Sigmoid colon (tissue), 4 donors: Measurements from ENCODE around the gene RPS2.

Experiments used
- EP300 ChIP-seq, 4 donors: sonication (generic); formaldehyde crosslinking; IDR thresholded peaks; one replicate each; pipeline ENCODE4 v1.6.1; 2017; ENCODE audit warnings: antibody characterized with exemption in 4 of 4
- POLR2A ChIP-seq, 2 donors: fragments of 450-650 bp; IDR thresholded peaks; one replicate each; pipeline ENCODE4 v1.6.1; 2016; ENCODE audit warnings: antibody characterized with exemption in 2 of 2, mild to moderate bottlenecking in 2 of 2, moderate library complexity in 2 of 2
- POLR2AphosphoS5 ChIP-seq, 4 donors: sonication (generic); formaldehyde crosslinking; IDR thresholded peaks; one replicate each; pipeline ENCODE4 v1.6.1; 2017; ENCODE audit warnings: antibody characterized with exemption in 4 of 4
- TF ChIP-seq, protein P1 (sequence below), 4 experiments: fragments of 450-650 bp in 3 of 4; fragments of 200-600 bp in 1 of 4; IDR thresholded peaks; one replicate each; pipeline ENCODE4 v1.5.1; 2016 to 2019; ENCODE audit warnings: antibody characterized with exemption in 4 of 4, mild to moderate bottlenecking in 3 of 4, moderate library complexity in 2 of 4

DNA sequence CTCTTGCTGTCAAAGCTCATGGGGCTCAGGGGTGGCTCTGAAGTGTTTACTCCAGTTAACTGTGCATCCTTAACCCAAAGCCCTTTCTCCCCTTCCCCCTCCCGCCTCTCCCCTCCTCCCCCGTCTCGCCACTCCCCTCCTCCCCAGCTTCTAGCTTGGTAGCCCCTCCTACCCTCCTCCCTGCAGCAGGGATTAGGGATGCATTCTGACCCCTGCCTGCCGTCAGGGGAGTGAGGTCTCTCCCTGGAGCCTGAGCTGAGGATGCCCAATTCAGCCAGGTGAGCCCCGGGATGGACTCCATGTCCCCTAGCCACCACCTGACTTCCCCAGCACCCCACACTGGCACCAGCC lies 48.0 kb downstream of the RPS2 start:
- TF ChIP-seq, protein P1, sequence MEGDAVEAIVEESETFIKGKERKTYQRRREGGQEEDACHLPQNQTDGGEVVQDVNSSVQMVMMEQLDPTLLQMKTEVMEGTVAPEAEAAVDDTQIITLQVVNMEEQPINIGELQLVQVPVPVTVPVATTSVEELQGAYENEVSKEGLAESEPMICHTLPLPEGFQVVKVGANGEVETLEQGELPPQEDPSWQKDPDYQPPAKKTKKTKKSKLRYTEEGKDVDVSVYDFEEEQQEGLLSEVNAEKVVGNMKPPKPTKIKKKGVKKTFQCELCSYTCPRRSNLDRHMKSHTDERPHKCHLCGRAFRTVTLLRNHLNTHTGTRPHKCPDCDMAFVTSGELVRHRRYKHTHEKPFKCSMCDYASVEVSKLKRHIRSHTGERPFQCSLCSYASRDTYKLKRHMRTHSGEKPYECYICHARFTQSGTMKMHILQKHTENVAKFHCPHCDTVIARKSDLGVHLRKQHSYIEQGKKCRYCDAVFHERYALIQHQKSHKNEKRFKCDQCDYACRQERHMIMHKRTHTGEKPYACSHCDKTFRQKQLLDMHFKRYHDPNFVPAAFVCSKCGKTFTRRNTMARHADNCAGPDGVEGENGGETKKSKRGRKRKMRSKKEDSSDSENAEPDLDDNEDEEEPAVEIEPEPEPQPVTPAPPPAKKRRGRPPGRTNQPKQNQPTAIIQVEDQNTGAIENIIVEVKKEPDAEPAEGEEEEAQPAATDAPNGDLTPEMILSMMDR (IDR thresholded peaks at IDR 0.05) = no peak
- TF ChIP-seq POLR2A (IDR thresholded peaks at IDR 0.05) (no peak), EP300 (IDR thresholded peaks at IDR 0.05) (no peak), POLR2AphosphoS5 (IDR thresholded peaks at IDR 0.05) (no peak)
